RWPE2 (cell line): ENCODE results near the gene BACE1-AS.

Experiments used
- ATAC-seq: fragments of 200-7000 bp; cut with Tn5 transposase; 3 replicates; pipeline ENCODE4 v1.9.1; 2021; ENCODE audit warnings: low read depth
- DNase-seq: peaks from one replicate; pipeline ENCODE4 v3.0.0-alpha.2; 2020; ENCODE audit warnings: low spot score
- H3K27ac ChIP-seq: fragments of 450-650 bp; 2 replicates; pipeline ENCODE4 v1.5.1; 2017; ENCODE audit warnings: mild to moderate bottlenecking; ENCODE audit not compliant: poor library complexity, severe bottlenecking
- H3K27me3 ChIP-seq: fragments of 250-450 bp; sonication (Bioruptor Pico); 2 replicates; pipeline ENCODE4 v1.5.1; 2021; ENCODE audit warnings: mild to moderate bottlenecking, moderate library complexity; ENCODE audit not compliant: insufficient read depth, poor library complexity, severe bottlenecking
- H3K36me3 ChIP-seq: fragments of 250-450 bp; sonication (Bioruptor Pico); 2 replicates; pipeline ENCODE4 v1.5.1; 2020; ENCODE audit warnings: low read depth, mild to moderate bottlenecking, moderate library complexity
- H3K4me1 ChIP-seq: fragments of 250-450 bp; sonication (Bioruptor Pico); 2 replicates; pipeline ENCODE4 v1.5.1; 2021; ENCODE audit warnings: mild to moderate bottlenecking, moderate library complexity; ENCODE audit not compliant: insufficient read depth, poor library complexity, severe bottlenecking
- H3K4me3 ChIP-seq: fragments of 250-450 bp; sonication (Bioruptor Pico); 2 replicates; pipeline ENCODE4 v1.5.1; 2021; ENCODE audit warnings: mild to moderate bottlenecking, moderate library complexity; ENCODE audit not compliant: severe bottlenecking
- H3K9me3 ChIP-seq: fragments of 250-450 bp; sonication (Bioruptor Pico); 2 replicates; pipeline ENCODE4 v1.5.1; 2021; ENCODE audit warnings: mild to moderate bottlenecking, moderate library complexity; ENCODE audit not compliant: severe bottlenecking
- TF ChIP-seq, protein P1 (sequence below): fragments of 450-650 bp; IDR thresholded peaks from one replicate; pipeline ENCODE4 v1.5.1; 2017; ENCODE audit warnings: mild to moderate bottlenecking, moderate library complexity; ENCODE audit not compliant: poor library complexity, severe bottlenecking

Gene BACE1-AS

DNA sequence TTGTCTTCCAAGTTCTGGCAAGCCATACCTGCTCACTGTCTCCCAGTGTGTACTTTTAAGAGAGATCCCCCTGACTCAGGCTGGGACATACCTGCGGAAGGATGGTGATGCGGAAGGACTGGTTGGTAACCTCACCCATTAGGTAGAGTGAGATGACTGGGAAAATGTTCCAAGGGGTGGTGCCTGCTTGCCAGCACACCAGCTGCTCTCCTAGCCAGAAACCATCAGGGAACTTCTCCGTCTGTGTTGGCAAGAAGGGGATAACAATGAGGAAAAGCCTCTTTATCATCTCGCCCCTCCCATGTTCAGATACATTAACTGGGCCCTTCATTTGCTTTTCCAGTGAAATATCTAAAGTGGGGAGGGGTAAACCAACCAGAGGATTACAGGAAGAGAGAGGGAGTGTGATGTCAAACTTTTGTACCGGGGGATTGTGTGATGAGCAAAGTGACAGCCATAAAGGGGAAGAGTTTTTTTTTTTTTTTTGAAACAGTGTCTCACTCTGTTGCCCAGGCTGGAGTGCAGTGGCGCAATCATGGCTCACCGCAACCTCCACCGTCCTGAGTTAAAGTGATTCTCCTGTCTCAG lies at the start of gene BACE1-AS:
Gene BACE1-AS (plus strand): TSS at position 538 of the 588 bp plus-strand sequence.
- Histone ChIP-seq H3K4me1 (no peaks in the 10 kb centered on the region), H3K27me3 (no peaks in the 10 kb centered on the region), H3K4me3 (no peak within 1 kb of the TSS), H3K27ac (no peak within 1 kb of the TSS), H3K36me3 (peaks cover 21% of the 10 kb centered on the region), H3K9me3 (no peaks in the 10 kb centered on the region)
- no peak for DNase-seq
- TF ChIP-seq, protein P1, sequence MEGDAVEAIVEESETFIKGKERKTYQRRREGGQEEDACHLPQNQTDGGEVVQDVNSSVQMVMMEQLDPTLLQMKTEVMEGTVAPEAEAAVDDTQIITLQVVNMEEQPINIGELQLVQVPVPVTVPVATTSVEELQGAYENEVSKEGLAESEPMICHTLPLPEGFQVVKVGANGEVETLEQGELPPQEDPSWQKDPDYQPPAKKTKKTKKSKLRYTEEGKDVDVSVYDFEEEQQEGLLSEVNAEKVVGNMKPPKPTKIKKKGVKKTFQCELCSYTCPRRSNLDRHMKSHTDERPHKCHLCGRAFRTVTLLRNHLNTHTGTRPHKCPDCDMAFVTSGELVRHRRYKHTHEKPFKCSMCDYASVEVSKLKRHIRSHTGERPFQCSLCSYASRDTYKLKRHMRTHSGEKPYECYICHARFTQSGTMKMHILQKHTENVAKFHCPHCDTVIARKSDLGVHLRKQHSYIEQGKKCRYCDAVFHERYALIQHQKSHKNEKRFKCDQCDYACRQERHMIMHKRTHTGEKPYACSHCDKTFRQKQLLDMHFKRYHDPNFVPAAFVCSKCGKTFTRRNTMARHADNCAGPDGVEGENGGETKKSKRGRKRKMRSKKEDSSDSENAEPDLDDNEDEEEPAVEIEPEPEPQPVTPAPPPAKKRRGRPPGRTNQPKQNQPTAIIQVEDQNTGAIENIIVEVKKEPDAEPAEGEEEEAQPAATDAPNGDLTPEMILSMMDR: no peak
- no peak for ATAC-seq

DNA sequence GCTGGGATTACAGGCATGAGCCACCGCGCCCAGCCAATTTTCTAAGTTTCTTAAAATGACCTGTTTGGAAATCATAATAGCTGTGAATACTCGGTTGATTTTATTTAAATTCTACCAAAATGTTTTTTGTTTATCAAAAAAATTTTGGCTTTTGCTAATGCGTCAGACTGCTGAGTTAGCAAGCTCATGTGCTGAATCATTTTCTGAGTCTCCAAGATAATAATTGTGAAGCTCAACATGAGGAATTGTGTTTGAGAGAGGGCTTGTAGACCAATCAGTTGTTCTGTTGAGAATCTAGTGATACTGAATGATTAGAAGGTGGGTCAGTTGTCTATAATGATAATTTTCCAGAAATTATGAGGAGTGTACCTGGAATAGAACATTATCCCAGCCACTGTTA lies 42.8 kb upstream of the BACE1-AS start:
- ATAC-seq (no peak), DNase-seq (no peak)
- Histone ChIP-seq H3K4me1 (no peaks in the 10 kb centered on the region), H3K9me3 (no peaks in the 10 kb centered on the region), H3K36me3 (peaks cover 73% of the 10 kb centered on the region), H3K27me3 (no peaks in the 10 kb centered on the region), H3K4me3 (no peak overlapping the region), H3K27ac (no peak overlapping the region)
- TF ChIP-seq, protein P1: no peak

DNA sequence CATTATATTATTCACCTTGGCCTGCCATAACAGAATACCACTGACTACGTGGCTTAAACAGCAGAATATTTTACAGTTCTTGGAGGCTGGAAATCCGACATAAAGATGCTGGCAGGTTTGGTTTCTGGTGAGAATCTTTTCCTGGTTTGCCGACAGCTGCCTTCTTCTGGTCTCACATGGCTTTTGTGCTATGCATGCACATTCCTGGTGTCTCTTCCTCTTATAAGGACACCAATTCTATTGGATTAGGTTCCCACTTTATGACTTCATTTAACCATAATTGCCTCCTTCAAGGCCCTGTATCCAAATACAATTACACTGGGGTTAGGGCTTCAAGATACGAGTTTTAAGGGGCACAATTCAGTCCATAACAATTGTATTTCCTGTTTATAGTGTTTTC lies 41.6 kb upstream of the BACE1-AS start:
- DNase-seq (no peak), ATAC-seq (no peak)
- peaks cover 66% of the 10 kb centered on the region for H3K36me3 ChIP-seq

DNA sequence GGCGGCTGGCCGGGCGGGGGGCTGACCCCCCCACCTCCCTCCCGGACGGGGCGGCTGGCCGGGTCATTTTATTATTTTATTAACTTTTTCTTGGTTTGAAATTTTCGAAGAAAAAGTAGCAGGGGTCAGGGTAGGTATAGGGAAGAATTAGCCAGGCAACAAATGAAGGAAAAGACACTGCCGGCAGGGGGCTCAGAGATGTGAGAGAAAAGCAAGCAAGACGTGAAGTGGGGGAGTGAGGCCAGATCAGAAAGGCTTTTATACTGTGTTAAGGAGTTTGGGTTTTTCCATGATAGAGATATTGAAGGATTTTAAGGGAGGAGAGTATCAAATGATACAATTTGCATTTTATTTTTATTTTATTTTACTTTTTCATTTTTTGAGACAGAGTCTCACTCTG lies 39.6 kb upstream of the BACE1-AS start:
- Histone ChIP-seq H3K36me3 (peaks cover 48% of the 10 kb centered on the region), H3K4me3 (no peak overlapping the region), H3K27me3 (no peaks in the 10 kb centered on the region), H3K27ac (no peak overlapping the region), H3K9me3 (no peaks in the 10 kb centered on the region), H3K4me1 (no peaks in the 10 kb centered on the region)
- DNase-seq: no peak
- ATAC-seq: no peak
- TF ChIP-seq, protein P1: no peak

More for the DNA sequence above, 41.6 kb upstream of the BACE1-AS start:
- no peak overlapping the region for H3K27ac ChIP-seq
- no peaks in the 10 kb centered on the region for H3K4me1 ChIP-seq
- H3K27me3 ChIP-seq: no peaks in the 10 kb centered on the region
- no peaks in the 10 kb centered on the region for H3K9me3 ChIP-seq
- TF ChIP-seq, protein P1: no peak
- no peak overlapping the region for H3K4me3 ChIP-seq

DNA sequence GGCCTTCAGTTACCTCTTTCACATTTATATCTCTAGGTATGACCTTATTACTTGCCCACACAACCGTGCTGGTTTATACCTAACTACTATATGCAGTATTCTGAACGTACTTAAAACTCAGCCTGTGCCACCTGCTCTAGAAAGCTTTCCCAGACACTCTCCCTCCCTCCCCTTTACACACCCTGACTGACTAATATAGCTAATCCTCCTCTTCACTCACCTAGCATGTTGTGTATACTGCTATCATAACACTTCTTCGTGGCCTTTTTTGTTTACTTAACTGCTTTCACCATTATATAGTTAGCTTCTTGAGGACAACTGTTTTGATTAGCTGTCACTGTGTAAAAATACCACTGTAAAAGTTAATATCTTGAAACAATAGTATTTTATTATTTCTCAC lies 35.2 kb upstream of the BACE1-AS start:
- no peaks in the 10 kb centered on the region for H3K9me3 ChIP-seq
- peaks cover 31% of the 10 kb centered on the region for H3K36me3 ChIP-seq
- DNase-seq: no peak
- H3K4me3 ChIP-seq: no peak overlapping the region
- no peak overlapping the region for H3K27ac ChIP-seq
- TF ChIP-seq, protein P1: no peak
- ATAC-seq: no peak
- no peaks in the 10 kb centered on the region for H3K4me1 ChIP-seq
- no peaks in the 10 kb centered on the region for H3K27me3 ChIP-seq
